Activated naive CD8-positive, alpha-beta T cell (primary cell): ENCODE data around the gene TAS2R14.

Source experiments
- H3K27ac Mint-ChIP-seq: one replicate; pipeline ENCODE4 v1.8.0; 2021; ENCODE audit warnings: mixed read lengths
- H3K27me3 Mint-ChIP-seq: one replicate; pipeline ENCODE4 v1.8.0; 2021; ENCODE audit warnings: mixed read lengths
- H3K36me3 Mint-ChIP-seq: one replicate; pipeline ENCODE4 v1.8.0; 2021; ENCODE audit warnings: mixed read lengths
- H3K4me1 Mint-ChIP-seq: one replicate; pipeline ENCODE4 v1.8.0; 2021; ENCODE audit warnings: low read depth, mixed read lengths
- H3K4me3 Mint-ChIP-seq: one replicate; pipeline ENCODE4 v1.8.0; 2021; ENCODE audit warnings: mild to moderate bottlenecking, mixed read lengths
- H3K9me3 Mint-ChIP-seq: one replicate; pipeline ENCODE4 v1.8.0; 2021; ENCODE audit warnings: low read depth, mixed read lengths

The TAS2R14 gene

GRCh38 chr12:10941369-10941768 is 2.3 kb upstream of the TAS2R14 start:
- Mint-ChIP-seq H3K4me3 (no peak overlapping the region), H3K4me1 (peaks cover 3% of the 10 kb centered on the region), H3K9me3 (no peaks in the 10 kb centered on the region), H3K36me3 (peaks cover 15% of the 10 kb centered on the region), H3K27me3 (no peaks in the 10 kb centered on the region), H3K27ac (no peak overlapping the region)

GRCh38 chr12:10940389-10940788 is 1.3 kb upstream of the TAS2R14 start:
- Mint-ChIP-seq H3K27ac (no peak overlapping the region), H3K9me3 (no peaks in the 10 kb centered on the region), H3K4me3 (no peak overlapping the region), H3K4me1 (peaks cover 3% of the 10 kb centered on the region), H3K27me3 (no peaks in the 10 kb centered on the region), H3K36me3 (peaks cover 15% of the 10 kb centered on the region)

DNA sequence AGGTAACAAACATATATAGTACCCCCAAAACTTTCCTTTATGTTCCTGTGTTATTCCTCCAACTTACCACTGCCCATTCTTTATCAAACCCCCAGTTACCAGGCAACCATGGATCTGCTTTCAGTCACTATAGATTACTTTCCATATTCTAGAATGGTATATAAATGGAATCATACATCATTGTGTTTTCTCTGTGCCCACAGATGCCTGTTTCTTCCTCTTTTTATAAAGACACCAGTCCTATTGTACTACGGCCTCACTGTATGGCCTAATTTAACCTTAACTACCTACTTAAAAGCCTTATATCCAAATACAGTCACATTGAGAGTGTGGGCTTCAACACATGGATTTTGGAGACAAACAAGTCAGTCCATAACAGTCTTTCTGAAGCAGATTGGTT is 2.6 kb downstream of the TAS2R14 start:
- Mint-ChIP-seq H3K4me1 (no peaks in the 10 kb centered on the region), H3K9me3 (no peaks in the 10 kb centered on the region), H3K36me3 (peaks cover 11% of the 10 kb centered on the region), H3K4me3 (no peak overlapping the region), H3K27ac (no peak overlapping the region), H3K27me3 (no peaks in the 10 kb centered on the region)

- no peaks in the 10 kb centered on the region for H3K9me3 Mint-ChIP-seq
- H3K27ac Mint-ChIP-seq, result no peak within 1 kb of the TSS
- no peaks in the 10 kb centered on the region for H3K4me1 Mint-ChIP-seq
- peaks cover 16% of the 10 kb centered on the region for H3K36me3 Mint-ChIP-seq
- no peak within 1 kb of the TSS for H3K4me3 Mint-ChIP-seq
- no peaks in the 10 kb centered on the region for H3K27me3 Mint-ChIP-seq
These were observed 10.2 kb downstream of the TAS2R14 start, which contains the start of gene PRH2 for GRCh38 chr12:10928746-10929286. Gene PRH2 (plus strand): TSS chr12:10929236. CDS start chr12:10929274, 38 bp downstream.

- Mint-ChIP-seq H3K36me3 (peaks cover 14% of the 10 kb centered on the region), H3K27ac (no peak overlapping the region), H3K4me1 (no peaks in the 10 kb centered on the region), H3K4me3 (no peak overlapping the region), H3K27me3 (no peaks in the 10 kb centered on the region), H3K9me3 (no peaks in the 10 kb centered on the region)
These were observed 12.8 kb downstream of the TAS2R14 start for GRCh38 chr12:10926269-10926668.

- H3K36me3 Mint-ChIP-seq, result peaks cover 11% of the 10 kb centered on the region
- no peaks in the 10 kb centered on the region for H3K4me1 Mint-ChIP-seq
- no peak overlapping the region for H3K27ac Mint-ChIP-seq
- no peak overlapping the region for H3K4me3 Mint-ChIP-seq
- H3K27me3 Mint-ChIP-seq, result no peaks in the 10 kb centered on the region
- H3K9me3 Mint-ChIP-seq, result no peaks in the 10 kb centered on the region
These were observed 19.3 kb downstream of the TAS2R14 start for GRCh38 chr12:10919809-10920208.

GRCh38 chr12:10910380-10910779 is 28.7 kb downstream of the TAS2R14 start:
- Mint-ChIP-seq H3K9me3 (peaks cover 4% of the 10 kb centered on the region), H3K27me3 (no peaks in the 10 kb centered on the region), H3K27ac (no peak overlapping the region), H3K36me3 (peaks cover 31% of the 10 kb centered on the region), H3K4me3 (no peak overlapping the region), H3K4me1 (no peaks in the 10 kb centered on the region)

GRCh38 chr12:10909462-10909861 is 29.6 kb downstream of the TAS2R14 start, which contains the start of gene TAS2R13:
Gene TAS2R13 (minus strand): TSS chr12:10909562. CDS start chr12:10909298, 264 bp downstream.
- Mint-ChIP-seq H3K27ac (no peak within 1 kb of the TSS), H3K4me3 (no peak within 1 kb of the TSS), H3K36me3 (peaks cover 36% of the 10 kb centered on the region), H3K4me1 (no peaks in the 10 kb centered on the region), H3K27me3 (no peaks in the 10 kb centered on the region), H3K9me3 (peaks cover 12% of the 10 kb centered on the region)

GRCh38 chr12:10904686-10905085 is 34.4 kb downstream of the TAS2R14 start:
- H3K4me1 Mint-ChIP-seq, result peaks cover 3% of the 10 kb centered on the region
- H3K9me3 Mint-ChIP-seq, result peaks cover 29% of the 10 kb centered on the region
- peaks cover 45% of the 10 kb centered on the region for H3K36me3 Mint-ChIP-seq
- no peaks in the 10 kb centered on the region for H3K27me3 Mint-ChIP-seq
- H3K27ac Mint-ChIP-seq, result no peak overlapping the region
- no peak overlapping the region for H3K4me3 Mint-ChIP-seq

- H3K9me3 Mint-ChIP-seq, result peaks cover 29% of the 10 kb centered on the region
- no peak overlapping the region for H3K27ac Mint-ChIP-seq
- peaks cover 37% of the 10 kb centered on the region for H3K36me3 Mint-ChIP-seq
- peaks cover 3% of the 10 kb centered on the region for H3K4me1 Mint-ChIP-seq
- no peaks in the 10 kb centered on the region for H3K27me3 Mint-ChIP-seq
- H3K4me3 Mint-ChIP-seq, result no peak overlapping the region
These were observed 37.6 kb downstream of the TAS2R14 start for GRCh38 chr12:10901427-10901826.

DNA sequence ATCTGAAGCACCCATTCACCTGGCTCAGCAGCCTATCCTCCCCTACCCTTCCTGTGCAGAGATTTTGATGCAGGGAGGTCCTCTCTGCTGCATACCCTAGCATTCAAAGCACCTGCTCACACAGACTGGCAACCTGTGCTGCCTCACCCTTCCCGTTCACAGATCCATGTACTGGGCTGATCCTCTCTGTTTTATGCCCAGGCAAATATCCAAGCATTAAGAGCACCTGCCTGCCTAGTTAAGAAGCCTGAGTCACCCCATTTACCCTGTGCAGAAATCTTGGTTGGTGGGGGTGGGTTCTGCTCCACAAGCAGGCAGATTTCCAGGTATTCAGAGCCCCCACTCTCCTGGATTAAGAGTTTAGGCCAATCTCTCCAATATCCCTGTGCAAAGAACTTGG is 38.1 kb downstream of the TAS2R14 start:
- H3K27me3 Mint-ChIP-seq, result no peaks in the 10 kb centered on the region
- H3K27ac Mint-ChIP-seq, result no peak overlapping the region
- peaks cover 28% of the 10 kb centered on the region for H3K9me3 Mint-ChIP-seq
- peaks cover 37% of the 10 kb centered on the region for H3K36me3 Mint-ChIP-seq
- H3K4me3 Mint-ChIP-seq, result no peak overlapping the region
- H3K4me1 Mint-ChIP-seq, result peaks cover 3% of the 10 kb centered on the region

GRCh38 chr12:10900530-10900929 is 38.5 kb downstream of the TAS2R14 start:
- peaks cover 35% of the 10 kb centered on the region for H3K36me3 Mint-ChIP-seq
- H3K4me3 Mint-ChIP-seq, result no peak overlapping the region
- H3K4me1 Mint-ChIP-seq, result peaks cover 3% of the 10 kb centered on the region
- H3K9me3 Mint-ChIP-seq, result peaks cover 25% of the 10 kb centered on the region
- H3K27ac Mint-ChIP-seq, result no peak overlapping the region
- no peaks in the 10 kb centered on the region for H3K27me3 Mint-ChIP-seq

- no peak overlapping the region for H3K27ac Mint-ChIP-seq
- H3K9me3 Mint-ChIP-seq, result no peaks in the 10 kb centered on the region
- H3K4me3 Mint-ChIP-seq, result no peak overlapping the region
- no peaks in the 10 kb centered on the region for H3K27me3 Mint-ChIP-seq
- peaks cover 3% of the 10 kb centered on the region for H3K4me1 Mint-ChIP-seq
- peaks cover 14% of the 10 kb centered on the region for H3K36me3 Mint-ChIP-seq
These were observed 42.2 kb downstream of the TAS2R14 start for GRCh38 chr12:10896854-10897253.

- H3K27ac Mint-ChIP-seq, result no peak overlapping the region
- no peaks in the 10 kb centered on the region for H3K9me3 Mint-ChIP-seq
- no peaks in the 10 kb centered on the region for H3K4me1 Mint-ChIP-seq
- peaks cover 16% of the 10 kb centered on the region for H3K36me3 Mint-ChIP-seq
- H3K27me3 Mint-ChIP-seq, result no peaks in the 10 kb centered on the region
- H3K4me3 Mint-ChIP-seq, result no peak overlapping the region
These were observed 47.1 kb downstream of the TAS2R14 start for GRCh38 chr12:10891937-10892336.

- no peaks in the 10 kb centered on the region for H3K9me3 Mint-ChIP-seq
- peaks cover 12% of the 10 kb centered on the region for H3K36me3 Mint-ChIP-seq
- no peaks in the 10 kb centered on the region for H3K27me3 Mint-ChIP-seq
- no peaks in the 10 kb centered on the region for H3K4me1 Mint-ChIP-seq
- H3K4me3 Mint-ChIP-seq, result no peak overlapping the region
- H3K27ac Mint-ChIP-seq, result no peak overlapping the region
These were observed 49.8 kb downstream of the TAS2R14 start for GRCh38 chr12:10889226-10889625.
